HG03521 (cell line): Measurements from ENCODE around the gene ANTXR2.
A peak's percentile ranks its signal among the peaks of the same experiment; 100 is the strongest.
"Not testable (repeated sequence)": the region's sequence is repeated elsewhere in the genome, so short reads cannot be mapped to it uniquely, and the experiment has no call there.

Source experiments
- ATAC-seq: cut with Tn5 transposase; IDR thresholded peaks from one replicate; pipeline ENCODE4 v1.9.1; 2021; ENCODE audit warnings: mild to moderate bottlenecking, moderate library complexity; ENCODE audit not compliant: unreplicated experiment

ANTXR2 gene

DNA sequence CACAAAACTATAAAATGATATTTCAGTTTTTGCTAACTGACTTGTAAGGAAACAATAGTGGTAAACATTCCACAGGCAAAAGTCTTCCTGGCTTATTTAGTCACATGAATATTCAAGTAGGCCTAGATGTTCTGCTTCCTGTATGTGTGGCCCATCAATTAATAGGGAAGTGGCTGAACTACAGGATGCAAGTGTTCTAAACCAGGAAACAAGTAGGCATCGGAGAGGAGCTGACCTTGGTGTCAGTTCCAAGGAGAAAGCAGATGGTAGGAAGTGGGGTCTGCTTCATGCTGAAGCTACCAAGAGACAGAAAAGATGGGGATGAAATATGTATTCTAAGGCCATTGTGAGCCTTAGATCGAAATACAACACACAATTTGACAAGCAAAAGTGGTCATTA is 149.7 kb downstream of the ANTXR2 start:
- ATAC-seq: no peak

DNA sequence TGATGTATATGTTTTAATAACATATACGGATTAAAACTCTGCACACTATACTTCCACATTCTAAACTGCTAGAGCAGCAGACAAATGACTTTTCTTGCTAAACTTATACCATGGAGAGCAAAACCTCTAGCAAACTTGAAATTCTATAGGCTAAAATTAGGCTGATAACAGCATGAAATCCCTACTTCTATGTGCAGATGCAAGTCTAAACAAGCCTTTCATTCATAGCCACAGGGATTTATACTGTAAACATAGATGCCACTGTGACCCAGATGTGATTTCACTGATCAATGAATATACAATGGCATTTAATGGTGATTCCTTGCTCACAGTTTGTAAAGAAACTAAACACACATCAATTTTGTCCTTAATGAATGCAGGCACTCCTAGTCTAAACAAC is 151.0 kb downstream of the ANTXR2 start:
- ATAC-seq: no peak

DNA sequence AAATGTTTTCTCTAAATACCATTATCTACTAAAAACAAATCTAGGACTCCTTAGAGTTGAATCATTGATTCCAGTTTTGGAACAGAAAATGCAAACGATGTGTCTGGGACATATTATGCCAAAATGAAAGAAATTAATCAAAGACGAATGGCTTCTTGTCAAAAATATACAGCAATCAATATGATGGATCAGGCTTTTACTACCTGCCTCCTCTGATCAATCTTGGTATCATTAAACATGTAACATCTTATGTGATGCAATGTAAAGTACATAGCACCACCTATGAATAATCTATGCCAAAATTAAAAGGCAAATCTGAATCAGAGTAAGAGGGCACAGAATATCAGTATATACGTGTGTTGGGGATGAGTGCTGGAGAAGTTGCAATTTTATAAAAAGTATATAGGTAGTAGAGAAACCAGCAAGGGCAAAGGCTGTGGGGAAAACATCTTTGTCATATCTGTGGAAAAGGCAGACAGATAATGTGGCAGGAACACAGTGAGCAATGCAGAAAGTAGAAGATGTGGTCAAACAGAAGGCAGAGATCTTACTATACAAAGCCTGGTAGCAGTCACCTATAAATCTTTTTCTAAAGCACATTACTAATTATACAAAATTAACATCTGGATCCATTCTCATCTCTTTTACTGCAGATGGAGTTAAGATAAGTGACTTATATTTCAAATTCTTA is 152.7 kb downstream of the ANTXR2 start:
- no peak for ATAC-seq

DNA sequence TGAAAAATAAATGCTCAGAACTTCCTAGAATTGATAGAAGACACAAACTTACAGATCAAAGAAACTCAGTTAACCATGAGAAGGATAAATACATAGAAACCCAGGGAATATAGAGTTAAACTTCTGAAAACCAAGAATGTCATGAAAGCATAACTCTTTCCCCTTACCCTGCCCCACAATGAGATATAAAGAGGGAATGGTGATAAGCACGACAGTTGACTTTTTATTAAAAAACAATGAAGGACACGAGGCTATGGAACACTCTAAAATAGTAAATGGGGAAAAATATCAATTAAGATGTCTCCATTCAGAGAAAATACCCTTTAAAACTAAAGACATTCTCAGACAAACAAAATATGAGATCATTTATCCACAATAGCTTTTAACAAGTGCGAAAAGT is 154.7 kb downstream of the ANTXR2 start:
- no peak for ATAC-seq

DNA sequence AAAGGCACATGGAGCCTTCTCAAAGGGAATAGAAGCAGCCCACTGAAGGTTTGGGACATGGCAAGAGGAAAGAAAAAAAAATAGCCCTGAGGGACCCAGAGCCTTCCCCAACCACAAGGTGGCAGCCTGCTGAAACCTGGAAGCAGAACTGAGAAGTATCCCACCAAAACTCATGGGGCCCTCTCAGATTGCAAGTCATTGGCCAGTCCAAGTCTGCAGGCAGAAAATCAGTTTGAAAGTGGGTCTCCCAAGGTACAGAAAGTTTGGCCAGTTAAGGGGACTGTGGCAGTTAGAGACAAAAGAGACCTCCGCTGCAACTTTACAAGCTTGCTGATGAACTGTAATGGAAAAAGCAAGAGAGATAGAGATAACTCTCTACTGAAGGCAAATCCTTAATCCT is 155.8 kb downstream of the ANTXR2 start:
- peak; percentile 85 for ATAC-seq

DNA sequence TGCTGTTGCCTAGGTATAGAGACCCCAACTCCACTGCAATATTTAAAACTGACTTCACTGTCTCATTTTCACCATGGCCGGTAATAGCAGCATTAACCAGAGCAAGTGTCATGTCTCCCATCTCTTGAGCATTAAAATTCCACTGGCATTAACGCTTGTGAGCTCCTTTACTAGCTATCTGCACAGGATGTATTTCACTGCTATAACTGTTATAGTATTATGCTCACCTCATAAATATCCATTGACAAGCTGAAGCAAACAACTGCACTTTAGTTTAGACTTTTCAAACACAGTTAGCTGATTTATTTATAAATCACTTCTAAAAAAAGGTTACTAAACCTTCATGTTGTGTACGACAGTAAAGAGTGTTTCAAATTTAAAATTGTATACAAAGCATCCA is 157.8 kb downstream of the ANTXR2 start:
- no peak for ATAC-seq

DNA sequence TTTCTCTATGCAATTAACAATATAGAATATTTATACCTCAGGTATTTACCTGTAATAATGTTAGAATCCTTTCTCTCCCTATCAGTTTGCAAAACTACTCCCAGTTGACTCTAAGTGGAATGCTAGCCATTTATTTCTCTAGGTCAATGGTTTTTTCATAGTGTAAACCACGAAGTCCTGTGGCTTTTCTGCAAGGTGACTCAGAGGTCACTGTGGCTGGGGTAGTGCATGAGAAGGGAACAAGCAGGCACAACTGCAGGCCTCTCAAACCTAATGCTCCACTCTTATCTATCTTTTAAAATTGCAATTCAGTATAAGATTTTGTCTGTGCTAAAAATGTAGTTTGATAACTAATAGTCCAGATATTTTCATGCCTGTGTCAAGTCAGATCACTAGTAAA is 159.4 kb downstream of the ANTXR2 start:
- no peak for ATAC-seq

DNA sequence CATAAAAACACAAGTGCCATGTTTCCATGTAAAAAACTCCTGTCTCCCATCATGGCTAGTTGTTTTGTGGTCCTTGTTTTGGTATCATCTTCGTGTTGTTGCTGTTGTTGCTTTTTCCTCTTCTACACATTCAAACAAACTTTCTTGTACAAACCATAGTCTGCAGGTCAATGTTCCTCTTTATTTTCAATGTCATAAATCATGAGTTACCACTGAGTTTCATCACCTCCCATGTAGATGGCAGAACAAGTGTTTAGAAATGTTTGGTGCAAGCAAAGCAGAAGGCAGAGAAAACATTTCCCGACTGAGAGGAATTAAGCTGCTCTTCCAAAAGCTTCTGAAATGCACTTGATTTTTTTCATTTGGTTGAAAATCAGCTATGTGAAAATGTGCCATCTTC is 166.0 kb downstream of the ANTXR2 start:
- no peak for ATAC-seq

DNA sequence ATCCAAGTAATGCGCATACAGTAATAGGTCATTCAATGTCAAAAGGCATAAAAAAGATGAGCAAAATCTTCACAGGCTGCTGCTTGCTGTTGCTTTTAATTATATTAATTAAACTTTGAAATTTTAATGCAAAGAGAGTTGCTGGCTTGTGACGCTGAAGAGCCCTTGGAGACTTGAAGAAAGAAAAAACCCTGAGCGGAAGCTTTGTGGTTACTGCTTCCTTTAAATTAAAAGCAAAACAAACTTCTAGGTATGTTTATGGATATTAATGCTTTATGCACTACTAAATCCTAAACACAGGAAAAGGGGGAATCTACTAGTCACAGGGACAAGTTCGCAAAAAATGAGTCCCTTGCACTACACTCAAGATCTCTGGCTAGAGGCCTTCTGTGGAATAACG is 166.7 kb downstream of the ANTXR2 start:
- no peak for ATAC-seq

DNA sequence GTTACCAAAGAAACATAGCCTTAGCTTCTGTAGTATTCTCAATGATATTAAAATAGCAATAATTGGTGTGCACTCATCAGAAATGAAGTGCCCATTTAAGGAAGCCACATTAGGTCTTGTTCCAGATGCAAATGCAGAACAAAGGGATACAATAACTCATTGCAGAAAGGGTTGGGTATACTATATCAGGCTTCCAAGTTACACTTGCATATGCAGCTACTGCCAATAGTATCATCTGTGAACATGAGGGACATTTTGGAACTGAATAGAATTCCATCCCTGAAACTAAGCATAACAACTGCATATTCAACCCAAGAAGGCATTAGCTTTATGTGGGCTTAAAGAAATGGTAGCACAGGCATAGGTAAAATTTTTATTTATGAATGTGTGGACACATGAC is 167.8 kb downstream of the ANTXR2 start:
- no peak for ATAC-seq

DNA sequence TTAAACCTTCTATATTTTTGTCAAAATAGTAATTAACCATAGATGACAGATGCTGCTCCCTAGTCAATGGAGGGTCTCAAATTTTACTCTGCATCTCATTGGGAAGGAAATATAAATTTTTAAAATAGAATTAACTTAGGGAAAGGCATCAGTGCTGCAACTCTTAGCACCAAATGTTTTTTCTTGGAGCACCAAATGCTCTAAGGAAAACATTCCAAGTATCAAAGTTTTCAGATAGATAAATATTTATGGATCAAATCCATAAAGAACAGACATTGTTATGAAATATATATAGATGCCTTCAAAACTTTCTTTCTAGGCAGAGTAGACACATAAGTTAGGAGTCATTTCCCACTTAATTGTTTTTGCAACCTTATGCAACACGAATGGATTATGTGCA is 168.7 kb downstream of the ANTXR2 start:
- no peak for ATAC-seq

DNA sequence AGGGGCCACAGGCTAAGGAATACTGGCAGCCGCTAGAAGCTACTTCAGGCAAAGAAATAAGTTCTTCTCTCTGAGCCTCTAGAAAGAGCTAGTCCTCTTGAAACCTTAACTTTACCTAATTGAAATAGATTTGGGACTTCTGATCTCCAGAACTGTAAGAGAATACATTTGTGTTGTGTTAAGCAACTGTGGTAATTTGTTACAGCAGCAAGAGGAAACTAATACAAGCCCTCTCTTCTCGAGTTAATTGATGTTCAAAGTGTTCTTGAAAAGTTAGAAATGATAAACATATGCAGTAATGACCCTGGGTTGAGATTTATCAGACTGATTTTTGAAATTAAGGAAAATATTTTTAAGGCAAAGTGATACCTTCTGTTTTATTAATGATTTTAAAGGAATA is 172.8 kb downstream of the ANTXR2 start:
- ATAC-seq: no peak

DNA sequence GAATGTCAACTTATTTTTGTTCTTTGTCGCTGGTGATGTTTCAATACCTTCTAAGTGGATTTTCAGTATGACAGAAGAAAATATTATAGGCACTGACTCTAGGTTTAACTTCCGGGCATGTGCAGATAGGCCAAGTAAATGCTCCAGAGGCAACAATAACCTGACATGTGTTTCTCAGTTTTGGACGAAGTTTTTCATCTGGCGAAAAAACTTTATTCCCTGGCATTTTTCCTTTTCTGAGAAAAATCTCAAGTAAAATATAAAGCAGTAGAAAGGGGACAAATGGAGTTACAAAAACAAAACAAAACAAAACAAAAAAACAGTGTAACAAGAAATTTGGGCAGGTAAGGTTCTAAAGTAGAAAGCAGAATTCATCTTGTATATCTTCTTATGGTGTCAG is 173.5 kb downstream of the ANTXR2 start:
- ATAC-seq: no peak

DNA sequence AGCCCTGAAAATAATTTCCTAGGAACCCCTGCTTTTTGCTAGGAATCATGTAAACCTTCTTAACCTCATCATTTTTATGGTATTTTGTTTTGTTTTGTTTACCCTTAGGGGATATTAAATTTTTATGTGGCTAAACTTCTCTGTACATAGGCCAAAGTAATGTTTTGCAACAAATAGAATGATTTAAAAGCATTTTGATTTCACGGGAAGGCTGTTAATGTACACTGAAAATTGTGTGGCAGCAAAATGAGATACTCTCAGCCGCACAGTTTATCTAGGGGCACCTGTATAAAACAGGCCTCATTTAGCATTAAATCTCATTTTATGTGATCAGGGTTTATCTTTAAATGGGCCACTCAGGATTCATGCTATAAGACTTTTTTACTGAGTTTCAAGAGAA is 175.0 kb downstream of the ANTXR2 start:
- no peak for ATAC-seq

DNA sequence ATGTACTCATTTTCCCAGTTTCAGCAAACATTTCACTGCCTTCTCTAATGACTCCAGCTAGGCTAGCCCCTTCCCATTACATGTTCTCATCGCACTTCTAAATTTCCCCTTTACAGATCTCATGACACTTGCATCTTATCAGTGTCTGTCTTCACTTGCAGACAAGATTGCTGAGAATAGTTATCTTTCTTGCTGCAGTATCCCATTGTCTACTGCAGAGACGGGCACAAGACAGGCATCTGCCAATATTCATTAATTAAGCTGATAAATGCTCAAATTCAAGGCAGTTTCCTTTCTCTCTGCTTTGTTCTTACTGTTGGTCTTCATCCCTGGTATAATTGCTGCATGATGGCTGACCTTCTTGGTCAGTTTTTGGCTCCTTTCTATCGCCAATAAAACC is 175.9 kb downstream of the ANTXR2 start:
- no peak for ATAC-seq

DNA sequence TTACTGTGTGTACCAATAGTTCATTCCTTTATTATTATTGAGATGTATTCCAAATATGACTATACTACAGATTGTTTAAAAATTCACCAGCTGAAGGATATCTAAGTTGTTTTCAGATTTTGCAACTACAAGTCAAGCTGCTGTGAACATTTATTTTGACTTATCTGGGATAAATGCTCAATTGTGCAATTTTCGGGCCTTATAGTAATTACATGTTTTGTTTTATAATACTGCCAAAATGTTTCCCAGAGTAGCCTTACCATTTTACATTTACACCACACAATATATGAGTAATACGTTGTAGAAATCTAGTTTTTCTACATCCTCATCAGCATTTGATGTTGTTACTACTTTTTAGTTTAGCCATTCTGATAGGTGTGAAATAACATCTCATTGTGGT is 179.6 kb downstream of the ANTXR2 start:
- no peak for ATAC-seq

DNA sequence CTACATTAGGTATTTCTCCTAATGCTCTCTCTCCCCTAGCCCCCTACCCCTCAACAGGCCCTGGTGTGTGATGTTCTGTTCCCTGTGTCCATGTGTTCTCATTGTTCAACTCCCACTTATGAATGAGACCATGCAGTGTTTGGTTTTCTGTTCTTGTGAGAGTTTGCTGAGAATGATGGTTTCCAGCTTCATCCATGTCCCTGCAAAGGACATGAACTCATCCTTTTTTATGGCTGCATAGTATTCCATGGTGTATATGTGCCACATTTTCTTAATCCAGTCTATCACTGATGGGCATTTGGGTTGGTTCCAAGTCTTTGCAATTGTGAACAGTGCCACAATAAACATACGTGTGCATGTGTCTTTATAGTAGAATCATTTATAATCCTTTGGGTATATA is 184.0 kb downstream of the ANTXR2 start:
- not testable (repeated sequence) for ATAC-seq

DNA sequence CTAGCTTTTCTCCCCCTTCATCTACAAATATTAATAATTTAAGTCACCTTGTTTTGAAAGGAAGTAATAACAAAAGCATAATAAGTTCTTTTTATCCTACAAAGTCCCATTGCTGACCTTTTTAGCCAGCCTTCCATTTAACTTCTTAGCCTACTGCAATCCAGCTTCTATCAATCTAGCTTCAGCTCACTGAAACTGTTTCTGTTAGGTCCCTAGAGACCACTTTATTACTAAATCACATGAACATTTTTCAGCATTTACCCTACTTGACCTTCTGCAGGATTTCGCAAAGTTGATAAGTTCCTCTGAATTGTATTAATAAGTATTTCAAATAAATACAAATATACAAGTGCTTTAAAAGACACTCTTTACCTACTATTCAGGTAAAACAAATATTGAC is 186.5 kb downstream of the ANTXR2 start:
- ATAC-seq: no peak

DNA sequence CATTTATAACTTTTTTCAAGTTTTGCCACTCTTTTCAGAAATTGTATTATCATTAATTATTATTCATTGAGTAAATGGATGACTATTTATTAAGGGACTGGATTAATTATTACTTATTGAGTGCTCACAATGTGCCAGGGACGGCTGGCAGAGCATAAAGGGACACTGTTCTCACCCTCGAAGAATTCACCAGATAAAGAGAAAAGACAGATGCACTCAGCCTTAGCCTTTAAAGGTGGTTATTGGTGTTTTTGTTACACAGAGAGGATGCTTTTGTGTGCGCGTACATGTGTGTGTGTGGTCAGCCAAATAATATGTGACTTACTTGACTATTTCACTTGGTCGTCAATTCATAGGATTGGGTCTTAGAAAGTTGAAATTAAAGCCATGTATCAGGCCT is 187.0 kb downstream of the ANTXR2 start:
- no peak for ATAC-seq

DNA sequence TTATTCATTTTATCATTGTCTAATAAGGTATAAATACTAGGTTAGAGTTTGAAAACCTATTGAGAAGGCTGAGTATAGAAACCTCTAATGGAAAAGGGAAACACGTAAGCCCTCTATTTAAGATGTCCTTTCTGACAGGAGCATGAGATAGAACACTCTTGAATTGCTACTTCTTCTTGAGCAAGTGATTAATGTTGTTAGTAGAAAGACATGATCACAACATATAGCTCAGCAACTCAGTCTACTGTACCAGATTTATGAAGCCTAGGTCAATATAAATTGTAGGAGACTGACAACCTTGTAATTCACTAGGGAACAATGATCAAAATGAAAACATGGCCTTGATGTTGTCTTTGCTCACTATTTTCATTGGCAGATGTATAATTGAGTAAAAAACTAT is 189.7 kb downstream of the ANTXR2 start:
- no peak for ATAC-seq

DNA sequence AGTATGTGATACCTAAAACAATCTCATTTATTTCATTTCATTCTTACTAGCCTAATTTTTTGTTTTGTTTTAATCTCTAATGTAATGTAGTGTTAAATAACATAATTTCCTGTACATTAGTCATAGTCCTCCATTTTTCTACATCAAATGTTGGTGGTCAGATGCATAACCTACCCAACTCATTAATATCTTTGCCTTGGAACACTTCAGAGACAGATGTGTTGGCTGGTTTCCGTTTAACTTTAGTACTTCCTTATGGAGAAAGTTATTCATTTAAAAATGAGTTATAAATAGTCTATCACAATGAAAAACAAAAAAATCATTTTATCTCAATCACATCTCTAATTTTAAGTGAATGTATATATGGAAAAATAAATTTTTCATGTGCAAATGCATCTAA is 190.2 kb downstream of the ANTXR2 start:
- ATAC-seq: no peak

DNA sequence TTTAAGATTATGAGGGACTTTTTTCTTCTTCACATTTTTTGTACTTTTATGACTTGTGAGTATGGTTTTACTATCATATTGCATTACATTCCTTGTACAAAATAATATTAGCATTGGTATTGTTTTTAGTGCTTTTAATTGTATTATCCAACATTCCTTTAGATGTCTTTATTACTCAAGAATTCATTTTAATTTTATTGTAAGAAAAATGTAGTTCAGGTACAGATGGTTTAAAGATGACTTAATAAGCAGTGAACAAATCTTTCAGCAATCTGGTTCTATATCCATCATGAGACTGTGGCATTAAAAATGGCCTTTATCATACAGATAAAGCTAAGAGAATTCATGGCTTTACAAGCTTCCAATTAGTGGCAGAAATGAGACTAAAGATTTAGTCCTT is 191.6 kb downstream of the ANTXR2 start:
- no peak for ATAC-seq

DNA sequence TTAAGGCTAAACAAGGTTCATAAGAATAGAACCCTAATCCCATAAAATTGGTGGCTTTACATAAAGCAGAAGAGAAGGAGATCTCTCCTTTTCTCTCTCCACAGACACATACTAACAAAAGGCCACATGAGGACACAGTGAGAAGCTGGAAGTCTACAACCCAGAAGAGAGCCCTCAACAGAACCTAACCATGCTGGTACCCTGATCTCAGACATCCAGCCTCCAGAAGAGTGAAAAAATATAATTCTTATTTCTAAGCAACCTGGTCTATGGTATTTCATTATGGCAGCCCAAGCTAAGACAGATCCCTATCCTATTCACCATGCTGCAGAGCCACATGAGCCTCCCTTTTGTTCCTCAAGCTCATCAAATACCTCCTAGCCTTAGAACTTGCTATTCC is 195.5 kb downstream of the ANTXR2 start:
- ATAC-seq: no peak
